Astrocyte of the spinal cord (primary cell): ENCODE measurements around the gene GAD1.

Experiments used
- DNase-seq: peaks from one replicate; pipeline ENCODE4 v3.0.0; 2011; ENCODE audit warnings: low read depth, low spot score
- H3K4me3 ChIP-seq: 2 replicates; pipeline ENCODE4 v1.5.1; 2011; ENCODE audit warnings: low read depth, mild to moderate bottlenecking, low read length, moderate library complexity
- in situ Hi-C: cut with HindIII; loops from 2 replicates; pipeline ENCODE4 v1.10.0; 2017; ENCODE audit warnings: low sequenced_read_pairs
- TF ChIP-seq, protein P1 (sequence below): IDR thresholded peaks from 2 replicates; pipeline ENCODE4 v1.5.1; 2012; ENCODE audit warnings: low read depth, mild to moderate bottlenecking, low read length, inconsistent platforms

GAD1 gene

GRCh38 chr2:170778900-170779299 lies 37.8 kb upstream of the GAD1 start:
- DNase-seq: no peak
- in situ Hi-C loops: no loop called here
- TF ChIP-seq, protein P1, sequence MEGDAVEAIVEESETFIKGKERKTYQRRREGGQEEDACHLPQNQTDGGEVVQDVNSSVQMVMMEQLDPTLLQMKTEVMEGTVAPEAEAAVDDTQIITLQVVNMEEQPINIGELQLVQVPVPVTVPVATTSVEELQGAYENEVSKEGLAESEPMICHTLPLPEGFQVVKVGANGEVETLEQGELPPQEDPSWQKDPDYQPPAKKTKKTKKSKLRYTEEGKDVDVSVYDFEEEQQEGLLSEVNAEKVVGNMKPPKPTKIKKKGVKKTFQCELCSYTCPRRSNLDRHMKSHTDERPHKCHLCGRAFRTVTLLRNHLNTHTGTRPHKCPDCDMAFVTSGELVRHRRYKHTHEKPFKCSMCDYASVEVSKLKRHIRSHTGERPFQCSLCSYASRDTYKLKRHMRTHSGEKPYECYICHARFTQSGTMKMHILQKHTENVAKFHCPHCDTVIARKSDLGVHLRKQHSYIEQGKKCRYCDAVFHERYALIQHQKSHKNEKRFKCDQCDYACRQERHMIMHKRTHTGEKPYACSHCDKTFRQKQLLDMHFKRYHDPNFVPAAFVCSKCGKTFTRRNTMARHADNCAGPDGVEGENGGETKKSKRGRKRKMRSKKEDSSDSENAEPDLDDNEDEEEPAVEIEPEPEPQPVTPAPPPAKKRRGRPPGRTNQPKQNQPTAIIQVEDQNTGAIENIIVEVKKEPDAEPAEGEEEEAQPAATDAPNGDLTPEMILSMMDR: no peak
- H3K4me3 ChIP-seq: no peak overlapping the region

GRCh38 chr2:170779304-170779703 lies 37.4 kb upstream of the GAD1 start:
- no peak overlapping the region for H3K4me3 ChIP-seq
- in situ Hi-C loops: no loop called here
- TF ChIP-seq, protein P1: no peak
- no peak for DNase-seq

DNA sequence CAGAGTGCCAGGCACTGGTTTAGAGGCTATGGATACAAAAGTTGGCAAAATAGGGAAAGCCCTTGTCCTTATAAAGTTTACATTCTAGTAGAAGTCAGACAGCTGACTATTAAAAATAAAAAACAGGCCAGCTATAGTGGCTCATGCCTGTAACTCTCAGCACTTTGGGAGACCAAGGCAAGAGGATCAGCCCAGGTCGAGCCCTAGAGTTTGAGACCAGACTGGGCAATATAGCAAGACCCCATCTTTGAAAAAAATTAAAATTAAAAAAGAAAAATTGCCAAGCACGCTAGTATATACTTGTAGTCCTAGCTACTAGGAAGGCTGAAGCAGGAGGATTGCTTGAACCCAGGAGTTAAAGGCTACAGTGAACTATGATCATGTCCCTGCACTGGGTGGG lies 34.0 kb upstream of the GAD1 start:
- in situ Hi-C loops: no loop called here
- TF ChIP-seq, protein P1: no peak
- DNase-seq: no peak
- no peak overlapping the region for H3K4me3 ChIP-seq

GRCh38 chr2:170783549-170783948 lies 33.1 kb upstream of the GAD1 start:
- DNase-seq: no peak
- in situ Hi-C loops: no loop called here
- no peak overlapping the region for H3K4me3 ChIP-seq
- TF ChIP-seq, protein P1: no peak

DNA sequence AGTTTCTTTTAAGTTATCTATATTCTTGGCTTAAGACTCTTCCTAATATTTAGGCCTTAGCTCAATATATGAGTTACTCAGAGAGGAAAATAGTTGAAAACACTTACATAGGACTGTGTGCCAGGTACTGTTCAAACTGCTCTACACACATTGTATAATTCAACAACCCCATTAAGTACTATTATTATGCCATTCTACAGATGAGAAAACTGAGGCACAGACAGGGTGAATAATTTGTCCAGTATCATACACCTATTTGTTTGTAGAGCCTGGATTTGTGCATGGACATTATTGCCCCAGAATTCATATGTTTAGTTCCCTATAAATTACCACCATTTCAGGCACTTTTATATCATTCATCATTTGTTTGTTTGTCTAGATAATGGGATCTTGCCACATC lies 17.7 kb upstream of the GAD1 start:
- TF ChIP-seq, protein P1: no peak
- DNase-seq: no peak
- no peak overlapping the region for H3K4me3 ChIP-seq
- in situ Hi-C loops: no loop called here

- TF ChIP-seq, protein P1: no peak
- no peak for DNase-seq
- in situ Hi-C loops: no loop called here
- no peak overlapping the region for H3K4me3 ChIP-seq
Observed at GRCh38 chr2:170806548-170806947, 10.1 kb upstream of the GAD1 start.
